HG02973 (cell line): ENCODE measurements around the gene SLC38A3.

Experiments
- ATAC-seq: cut with Tn5 transposase; IDR thresholded peaks from one replicate; pipeline ENCODE4 v1.9.1; 2021; ENCODE audit warnings: moderate library complexity; ENCODE audit not compliant: unreplicated experiment

The SLC38A3 gene

GRCh38 chr3:50168791-50169190, 36.3 kb upstream of the SLC38A3 start:
- ATAC-seq = no peak

- ATAC-seq = no peak
These were observed 35.7 kb upstream of the SLC38A3 start for GRCh38 chr3:50169232-50169832.

- ATAC-seq = no peak
These were observed 35.2 kb upstream of the SLC38A3 start for GRCh38 chr3:50169858-50170257.

GRCh38 chr3:50170689-50171088, 34.4 kb upstream of the SLC38A3 start:
- ATAC-seq = no peak

GRCh38 chr3:50171540-50172301, 33.4 kb upstream of the SLC38A3 start:
- ATAC-seq = no peak

GRCh38 chr3:50172626-50173220, 32.3 kb upstream of the SLC38A3 start:
- ATAC-seq = no peak

- no peak for ATAC-seq
These were observed 31.2 kb upstream of the SLC38A3 start for GRCh38 chr3:50173685-50174516.

GRCh38 chr3:50174517-50174895, 30.6 kb upstream of the SLC38A3 start:
- no peak for ATAC-seq

GRCh38 chr3:50174947-50175524, 30.0 kb upstream of the SLC38A3 start:
- no peak for ATAC-seq

GRCh38 chr3:50177346-50177745, 27.7 kb upstream of the SLC38A3 start:
- ATAC-seq = no peak

- ATAC-seq = no peak
These were observed 25.4 kb upstream of the SLC38A3 start for GRCh38 chr3:50179710-50180109.

- ATAC-seq = no peak
These were observed 23.1 kb upstream of the SLC38A3 start for GRCh38 chr3:50181985-50182384.

- ATAC-seq = no peak
These were observed 22.5 kb upstream of the SLC38A3 start for GRCh38 chr3:50182533-50183099.

GRCh38 chr3:50183755-50184154, 21.3 kb upstream of the SLC38A3 start:
- no peak for ATAC-seq

GRCh38 chr3:50184242-50184978, 20.7 kb upstream of the SLC38A3 start:
- ATAC-seq = no peak

- ATAC-seq = no peak
These were observed 19.8 kb upstream of the SLC38A3 start for GRCh38 chr3:50185230-50185629.

- no peak for ATAC-seq
These were observed 19.0 kb upstream of the SLC38A3 start for GRCh38 chr3:50186096-50186495.

GRCh38 chr3:50187750-50188149, 17.3 kb upstream of the SLC38A3 start:
- ATAC-seq = no peak

- ATAC-seq = no peak
These were observed 15.8 kb upstream of the SLC38A3 start for GRCh38 chr3:50189274-50189673.

GRCh38 chr3:50189989-50190388, 15.1 kb upstream of the SLC38A3 start:
- ATAC-seq = no peak
